ENCODE data around the gene ST8SIA1.
"Not testable (repeated sequence)": the region's sequence is repeated elsewhere in the genome, so short reads cannot be mapped to it uniquely, and the experiment has no call there.

The ST8SIA1 gene

GRCh38 chr12:22160396-22161003 is 174.0 kb downstream of the ST8SIA1 start:
- DNase-seq, result no peak

- not testable (repeated sequence) for DNase-seq
These were observed 185.2 kb downstream of the ST8SIA1 start for GRCh38 chr12:22149286-22149685.

GRCh38 chr12:22146686-22147085 is 187.8 kb downstream of the ST8SIA1 start:
- not testable (repeated sequence) for DNase-seq

Measured in KG1 (cell line).